GM23338 (cell line): Measurements from ENCODE around the gene TBCE. TPM values are rescaled to one million over a fixed set of nuclear protein-coding genes. Genes with fewer than 3 reads are reported as not detected.

Experiments
- ATAC-seq: fragments of 200-7000 bp; cut with Tn5 transposase; 3 replicates; pipeline ENCODE4 v1.9.1; 2020
- DNase-seq: peaks from one replicate; pipeline ENCODE4 v3.0.0-alpha.2; 2015; ENCODE audit warnings: low spot score
- H2AFZ ChIP-seq: fragments of 200-600 bp; sonication (generic); 2 replicates; pipeline ENCODE4 v1.8.0; 2016; ENCODE audit warnings: antibody characterized with exemption, mild to moderate bottlenecking, moderate library complexity
- H3F3A ChIP-seq: fragments of 200-600 bp; sonication (generic); replicated peaks from 2 replicates; pipeline ENCODE4 v1.8.0; 2017; ENCODE audit warnings: antibody characterized with exemption, mixed run types, low read depth
- H3K27ac ChIP-seq: fragments of 200-600 bp; sonication (generic); 2 replicates; pipeline ENCODE4 v1.6.1; 2016; ENCODE audit warnings: low read depth
- H3K27me3 ChIP-seq: fragments of 200-600 bp; sonication (generic); 2 replicates; pipeline ENCODE4 v1.8.0; 2016; ENCODE audit warnings: mild to moderate bottlenecking, mixed run types, moderate library complexity; ENCODE audit not compliant: insufficient read depth
- H3K36me3 ChIP-seq: fragments of 200-600 bp; sonication (generic); 2 replicates; pipeline ENCODE4 v1.8.0; 2016; ENCODE audit warnings: mild to moderate bottlenecking; ENCODE audit not compliant: insufficient read depth
- H3K4me1 ChIP-seq: fragments of 200-600 bp; sonication (generic); 2 replicates; pipeline ENCODE4 v1.8.0; 2016; ENCODE audit warnings: mild to moderate bottlenecking, moderate library complexity; ENCODE audit not compliant: insufficient read depth
- H3K4me2 ChIP-seq: fragments of 200-600 bp; sonication (generic); 2 replicates; pipeline ENCODE4 v1.7.1; 2017; ENCODE audit warnings: mixed run types
- H3K4me3 ChIP-seq: fragments of 200-600 bp; sonication (generic); 2 replicates; pipeline ENCODE4 v1.6.1; 2016; ENCODE audit warnings: mixed run types
- H3K79me2 ChIP-seq: fragments of 200-600 bp; sonication (generic); replicated peaks from 2 replicates; pipeline ENCODE4 v1.8.0; 2017; ENCODE audit warnings: mild to moderate bottlenecking; ENCODE audit not compliant: insufficient read depth
- H3K9me2 ChIP-seq: fragments of 200-600 bp; sonication (generic); 2 replicates; pipeline ENCODE4 v1.8.0; 2017; ENCODE audit not compliant: insufficient read depth
- H4K20me1 ChIP-seq: fragments of 200-600 bp; sonication (generic); replicated peaks from 2 replicates; pipeline ENCODE4 v1.8.0; 2017; ENCODE audit warnings: mild to moderate bottlenecking; ENCODE audit not compliant: insufficient read depth
- H3K27ac Mint-ChIP-seq: 2 replicates; pipeline ENCODE4 v1.8.0; 2020; ENCODE audit warnings: inconsistent platforms, mild to moderate bottlenecking, moderate library complexity, mixed read lengths
- H3K27me3 Mint-ChIP-seq: 3 replicates; pipeline ENCODE4 v1.8.0; 2022; ENCODE audit warnings: low read depth, mild to moderate bottlenecking, moderate library complexity, mixed read lengths, inconsistent platforms; ENCODE audit not compliant: insufficient read depth, poor library complexity
- H3K36me3 Mint-ChIP-seq: 3 replicates; pipeline ENCODE4 v1.8.0; 2021; ENCODE audit warnings: low read depth, mild to moderate bottlenecking, inconsistent platforms, moderate library complexity, mixed read lengths
- H3K4me1 Mint-ChIP-seq: 3 replicates; pipeline ENCODE4 v1.8.0; 2020; ENCODE audit warnings: mild to moderate bottlenecking, inconsistent platforms, mixed read lengths
- H3K4me3 Mint-ChIP-seq: 3 replicates; pipeline ENCODE4 v1.8.0; 2021; ENCODE audit warnings: moderate library complexity, mild to moderate bottlenecking, inconsistent platforms, mixed read lengths
- H3K9me3 Mint-ChIP-seq: 3 replicates; pipeline ENCODE4 v1.8.0; 2020; ENCODE audit warnings: moderate library complexity, mild to moderate bottlenecking, inconsistent platforms, mixed read lengths
- CREB1 ChIP-seq: fragments of 250-450 bp; sonication (Bioruptor Pico); IDR thresholded peaks from 2 replicates; pipeline ENCODE4 v1.5.0; 2020; ENCODE audit warnings: low read depth, mild to moderate bottlenecking, moderate library complexity
- EZH2 ChIP-seq: fragments of 200-600 bp; sonication (generic); IDR thresholded peaks from one replicate; pipeline ENCODE4 v1.8.0; 2017; ENCODE audit warnings: antibody characterized with exemption, mild to moderate bottlenecking, low read depth; ENCODE audit not compliant: unreplicated experiment
- EZH2phosphoT487 ChIP-seq: fragments of 200-600 bp; sonication (generic); IDR thresholded peaks from one replicate; pipeline ENCODE4 v1.8.1; 2018; ENCODE audit warnings: antibody characterized with exemption; ENCODE audit not compliant: unreplicated experiment
- JUNB ChIP-seq: IDR thresholded peaks from one replicate; pipeline ENCODE4 v1.6.1; 2016; ENCODE audit warnings: antibody characterized with exemption; ENCODE audit not compliant: unreplicated experiment
- POLR2AphosphoS5 ChIP-seq: IDR thresholded peaks from 2 replicates; pipeline ENCODE4 v1.6.1; 2016; ENCODE audit warnings: antibody characterized with exemption, low read depth
- REST ChIP-seq: IDR thresholded peaks from one replicate; pipeline ENCODE4 v1.6.1; 2018; ENCODE audit warnings: antibody characterized with exemption; ENCODE audit not compliant: unreplicated experiment
- STAT1 ChIP-seq: IDR thresholded peaks from one replicate; pipeline ENCODE4 v1.6.1; 2016; ENCODE audit warnings: antibody characterized with exemption; ENCODE audit not compliant: unreplicated experiment
- ZNF331 ChIP-seq: fragments of 250-450 bp; sonication (Bioruptor Pico); IDR thresholded peaks from 2 replicates; pipeline ENCODE4 v1.5.0; 2020; ENCODE audit warnings: low read depth, mild to moderate bottlenecking, moderate library complexity
- ZNF462 ChIP-seq: fragments of 250-450 bp; sonication (Bioruptor Pico); IDR thresholded peaks from 2 replicates; pipeline ENCODE4 v1.5.0; 2020; ENCODE audit warnings: mild to moderate bottlenecking, moderate library complexity
- polyA plus RNA-seq: library from polyadenylated mRNA; unstranded; fragments of >200 nt; fragmentation: Nextera tagmentation; extraction: Ambion mirVana; gene quantifications from 2 replicates; pipeline ENCODE4 v1.2.1, GENCODE V29; 2016
- total RNA-seq: library from RNA; depleted of rRNA; stranded (reverse); fragments of >200 nt; shearing (Covaris generic); gene quantifications from 2 replicates; pipeline ENCODE4 v1.2.3, GENCODE V29; 2014
- TF ChIP-seq, protein P1 (sequence below), 2 experiments: fragments of 200-600 bp in 1 of 2; sonication (generic) in 1 of 2; conservative IDR thresholded peaks; 2 replicates each; pipeline versions ENCODE4 v1.5.1 to v1.6.1; 2016 to 2017; ENCODE audit warnings: antibody characterized with exemption in 2 of 2, low read depth in 2 of 2, mild to moderate bottlenecking in 2 of 2, moderate library complexity in 1 of 2
- TF ChIP-seq, protein P2 (sequence below): IDR thresholded peaks from 2 replicates; pipeline ENCODE4 v1.6.1; 2016; ENCODE audit warnings: antibody characterized with exemption

TBCE gene
- total and polyA plus RNA-seq, 2 experiments from 2014 or later: 42.7 to 64.8 TPM

GRCh38 chr1:235500971-235501540 lies 133.8 kb downstream of the TBCE start:
- ATAC-seq: no peak
- Histone ChIP-seq H3K79me2 (peaks cover 75% of the 10 kb centered on the region), H3K4me1 (peaks cover 19% of the 10 kb centered on the region), H3F3A (no peaks in the 10 kb centered on the region; the same call in 1 of the 2 replicates), H3K9me2 (no peaks in the 10 kb centered on the region), H3K36me3 (no peaks in the 10 kb centered on the region; the same call in 1 of the 2 replicates), H4K20me1 (peaks cover 22% of the 10 kb centered on the region), H3K4me2 (peak overlapping the region; percentile 36; the same call in 1 of the 2 replicates), H2AFZ (no peak overlapping the region), H3K4me3 (no peak overlapping the region), H3K27me3 (no peaks in the 10 kb centered on the region), H3K27ac (0 out of 2 replicates have a peak overlapping the region, but pooled peaks have one; percentile 7)
- H3K9me3 Mint-ChIP-seq: no peaks in the 10 kb centered on the region; the same call in 2 of the 3 replicates
- no peaks in the 10 kb centered on the region for H3K36me3 Mint-ChIP-seq
- peak; percentile 16 for DNase-seq
- H3K4me3 Mint-ChIP-seq: peak overlapping the region; percentile 8; the same call in 1 of the 3 replicates
- no peak overlapping the region for H3K27ac Mint-ChIP-seq
- peaks cover 20% of the 10 kb centered on the region for H3K4me1 Mint-ChIP-seq
- peaks cover 6% of the 10 kb centered on the region for H3K27me3 Mint-ChIP-seq
- TF ChIP-seq STAT1 (no peak), ZNF331 (CRISPR knock-in tag) (no peak), REST (no peak), POLR2AphosphoS5 (no peak), EZH2phosphoT487 (no peak), ZNF462 (no peak), CREB1 (CRISPR knock-in tag) (no peak), JUNB (no peak), EZH2 (no peak)
- TF ChIP-seq, protein P1, sequence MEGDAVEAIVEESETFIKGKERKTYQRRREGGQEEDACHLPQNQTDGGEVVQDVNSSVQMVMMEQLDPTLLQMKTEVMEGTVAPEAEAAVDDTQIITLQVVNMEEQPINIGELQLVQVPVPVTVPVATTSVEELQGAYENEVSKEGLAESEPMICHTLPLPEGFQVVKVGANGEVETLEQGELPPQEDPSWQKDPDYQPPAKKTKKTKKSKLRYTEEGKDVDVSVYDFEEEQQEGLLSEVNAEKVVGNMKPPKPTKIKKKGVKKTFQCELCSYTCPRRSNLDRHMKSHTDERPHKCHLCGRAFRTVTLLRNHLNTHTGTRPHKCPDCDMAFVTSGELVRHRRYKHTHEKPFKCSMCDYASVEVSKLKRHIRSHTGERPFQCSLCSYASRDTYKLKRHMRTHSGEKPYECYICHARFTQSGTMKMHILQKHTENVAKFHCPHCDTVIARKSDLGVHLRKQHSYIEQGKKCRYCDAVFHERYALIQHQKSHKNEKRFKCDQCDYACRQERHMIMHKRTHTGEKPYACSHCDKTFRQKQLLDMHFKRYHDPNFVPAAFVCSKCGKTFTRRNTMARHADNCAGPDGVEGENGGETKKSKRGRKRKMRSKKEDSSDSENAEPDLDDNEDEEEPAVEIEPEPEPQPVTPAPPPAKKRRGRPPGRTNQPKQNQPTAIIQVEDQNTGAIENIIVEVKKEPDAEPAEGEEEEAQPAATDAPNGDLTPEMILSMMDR (conservative IDR thresholded peaks at IDR 0.05; ENCODE audit: low read depth in 2 of 2): no peak
- TF ChIP-seq, protein P2, sequence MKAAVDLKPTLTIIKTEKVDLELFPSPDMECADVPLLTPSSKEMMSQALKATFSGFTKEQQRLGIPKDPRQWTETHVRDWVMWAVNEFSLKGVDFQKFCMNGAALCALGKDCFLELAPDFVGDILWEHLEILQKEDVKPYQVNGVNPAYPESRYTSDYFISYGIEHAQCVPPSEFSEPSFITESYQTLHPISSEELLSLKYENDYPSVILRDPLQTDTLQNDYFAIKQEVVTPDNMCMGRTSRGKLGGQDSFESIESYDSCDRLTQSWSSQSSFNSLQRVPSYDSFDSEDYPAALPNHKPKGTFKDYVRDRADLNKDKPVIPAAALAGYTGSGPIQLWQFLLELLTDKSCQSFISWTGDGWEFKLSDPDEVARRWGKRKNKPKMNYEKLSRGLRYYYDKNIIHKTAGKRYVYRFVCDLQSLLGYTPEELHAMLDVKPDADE: no peak
